Common myeloid progenitor, CD34-positive (primary cell): Measurements from ENCODE around the gene A2ML1.
A peak's percentile ranks its signal among the peaks of the same experiment; 100 is the strongest.

ENCODE experiments used
- CTCF ChIA-PET: fragments of 350-600 bp; sonication (Branson Sonifier 250); formaldehyde crosslinking; loops from one replicate; lab custom pipeline; 2021; ENCODE audit warnings: antibody characterized with exemption; lab: Charles Lee
- POLR2A ChIA-PET: fragments of 350-600 bp; sonication (Branson Sonifier 250); formaldehyde crosslinking; loops from one replicate; lab custom pipeline; 2021; ENCODE audit warnings: antibody characterized with exemption; lab: Charles Lee
- DNase-seq, 3 donors: peaks; one replicate each; pipeline versions ENCODE4 v3.0.0 to v3.0.0-alpha.2; 2013
- H3K27ac ChIP-seq, 2 experiments: 1 replicate in 1 of 2; 2 replicates in 1 of 2; pipeline ENCODE4 v1.7.0; 2013; ENCODE audit warnings: inconsistent platforms in 2 of 2, low read length in 2 of 2, mild to moderate bottlenecking in 2 of 2, low read depth in 1 of 2, moderate library complexity in 1 of 2; ENCODE audit not compliant: severe bottlenecking in 2 of 2, insufficient read depth in 1 of 2, poor library complexity in 1 of 2
- H3K27me3 ChIP-seq, 5 experiments: replicated peaks in 2 of 5; 1 replicate in 3 of 5; 2 replicates in 2 of 5; pipeline versions ENCODE4 v1.6.1 to v1.7.0; 2013; ENCODE audit warnings: low read length in 4 of 5, mild to moderate bottlenecking in 2 of 5, moderate library complexity in 2 of 5, inconsistent platforms in 1 of 5; ENCODE audit not compliant: insufficient read depth in 5 of 5, control insufficient read depth in 4 of 5
- H3K36me3 ChIP-seq, 4 experiments: 1 replicate in 2 of 4; 2 replicates in 2 of 4; pipeline versions ENCODE4 v1.6.1 to v1.7.0; 2013; ENCODE audit warnings: low read length in 3 of 4, control low read depth in 1 of 4, mild to moderate bottlenecking in 1 of 4; ENCODE audit not compliant: control insufficient read depth in 4 of 4, insufficient read depth in 4 of 4
- H3K4me1 ChIP-seq, 4 experiments: 1 replicate in 3 of 4; 2 replicates in 1 of 4; pipeline versions ENCODE4 v1.6.1 to v1.7.1; 2013; ENCODE audit warnings: low read length in 3 of 4, mild to moderate bottlenecking in 3 of 4, control low read depth in 1 of 4, inconsistent platforms in 1 of 4, moderate library complexity in 1 of 4; ENCODE audit not compliant: control insufficient read depth in 4 of 4, insufficient read depth in 4 of 4; ENCODE audit errors: control extremely low read depth in 1 of 4
- H3K4me3 ChIP-seq, 7 experiments: 1 replicate in 4 of 7; 2 replicates in 3 of 7; pipeline versions ENCODE4 v1.5.1 to v1.7.0; 2013; ENCODE audit warnings: mild to moderate bottlenecking in 7 of 7, low read length in 6 of 7, moderate library complexity in 6 of 7, inconsistent platforms in 2 of 7, low read depth in 2 of 7, control low read depth in 1 of 7; ENCODE audit not compliant: insufficient read depth in 4 of 7, control insufficient read depth in 1 of 7; ENCODE audit errors: extremely low read depth in 1 of 7
- H3K9me3 ChIP-seq, 5 experiments: 1 replicate in 4 of 5; 2 replicates in 1 of 5; pipeline versions ENCODE4 v1.6.1 to v1.7.1; 2013; ENCODE audit warnings: low read length in 4 of 5, mild to moderate bottlenecking in 2 of 5, inconsistent platforms in 1 of 5, low read depth in 1 of 5, moderate library complexity in 1 of 5; ENCODE audit not compliant: control insufficient read depth in 4 of 5, insufficient read depth in 2 of 5; ENCODE audit errors: control extremely low read depth in 1 of 5
- WGBS: methylation state at CpG from one replicate; pipeline ENCODE4 v1.1.5; 2013; ENCODE audit not compliant: insufficient coverage; 5-methylcytosine and 5-hydroxymethylcytosine counted together

The A2ML1 gene

DNA sequence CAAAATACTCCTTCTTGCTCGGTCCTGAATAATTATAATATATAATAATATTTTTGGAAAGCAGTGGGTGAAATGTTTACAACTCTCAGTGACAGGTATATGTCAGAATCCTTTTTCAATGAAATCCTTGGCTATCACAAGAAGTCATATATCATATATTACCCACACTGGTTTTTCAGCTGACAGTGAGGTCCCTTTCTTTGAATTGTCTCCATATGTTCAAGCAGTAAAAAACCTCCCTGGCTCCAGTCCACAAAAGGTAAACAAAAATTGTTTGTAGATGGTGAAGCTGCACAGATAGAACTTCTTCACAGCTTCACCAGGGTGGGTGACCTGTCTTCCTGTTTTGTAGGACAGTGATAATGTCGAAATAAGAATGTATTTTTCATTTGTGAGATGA lies 44.0 kb downstream of the A2ML1 start:
- ChIA-PET POLR2A (no interaction called here), CTCF (interaction anchor here (0.6 to 1.3 kb wide), 2 partner anchors 10 to 24 kb away, joined by 3 read pairs; no protein-coding TSS in a partner anchor)

DNA sequence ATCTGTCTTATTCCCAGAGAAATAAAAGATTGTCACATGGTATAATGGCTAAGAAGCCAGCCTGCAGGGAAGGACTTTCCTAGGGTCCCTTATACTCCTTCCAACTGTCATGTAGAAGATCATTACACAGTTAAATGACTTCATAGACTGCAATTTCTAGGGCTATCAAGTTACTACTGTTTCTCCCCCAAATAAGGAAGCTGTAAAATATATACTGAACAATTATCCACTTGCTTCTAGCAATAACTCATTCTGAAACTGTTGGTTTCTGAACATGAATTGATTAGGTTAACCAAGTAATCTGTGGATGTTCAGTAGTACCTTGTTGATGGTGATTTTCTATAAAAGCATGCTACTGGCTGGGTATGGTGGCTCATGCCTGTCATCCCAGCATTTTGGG lies 44.6 kb downstream of the A2ML1 start:
- Histone ChIP-seq H3K9me3 (no peaks in the 10 kb centered on the region), H3K36me3 (no peaks in the 10 kb centered on the region), H3K27ac (no peak overlapping the region), H3K27me3 (no peaks in the 10 kb centered on the region), H3K4me3 (no peak overlapping the region), H3K4me1 (no peaks in the 10 kb centered on the region)
- CTCF ChIA-PET = interaction anchor here (1.3 to 2.3 kb wide), 2 partner anchors 23 to 185 kb away, joined by 3 to 7 read pairs; no protein-coding TSS in a partner anchor
- POLR2A ChIA-PET = no interaction called here
- DNase-seq = no peak

More for the DNA sequence above, 44.0 kb downstream of the A2ML1 start:
- Histone ChIP-seq H3K4me3 (no peak overlapping the region), H3K27me3 (no peaks in the 10 kb centered on the region), H3K4me1 (no peaks in the 10 kb centered on the region), H3K9me3 (no peaks in the 10 kb centered on the region), H3K36me3 (no peaks in the 10 kb centered on the region), H3K27ac (no peak overlapping the region)
- no CpG with 5 or more reads among the region's 2 CpGs for WGBS
- DNase-seq = no peak

- 96% methylated on average over 5 of the region's 6 CpGs for WGBS
- POLR2A ChIA-PET = no interaction called here
- H3K4me3 ChIP-seq = no peak overlapping the region
Measured at GRCh38 chr12:8867786-8868185, 45.4 kb downstream of the A2ML1 start.

GRCh38 chr12:8870586-8870985 lies 48.2 kb downstream of the A2ML1 start:
- CTCF ChIA-PET = interaction anchor here (1.2 kb wide), 1 partner anchor 20 kb away, joined by 3 read pairs; no protein-coding TSS in a partner anchor

More at GRCh38 chr12:8867786-8868185, 45.4 kb downstream of the A2ML1 start:
- H3K4me1 ChIP-seq = no peaks in the 10 kb centered on the region
- H3K36me3 ChIP-seq = no peaks in the 10 kb centered on the region
- CTCF ChIA-PET = interaction anchor here (1.0 to 2.3 kb wide), 2 partner anchors 23 to 186 kb away, joined by 3 to 7 read pairs; no protein-coding TSS in a partner anchor
- H3K27me3 ChIP-seq = no peaks in the 10 kb centered on the region
- no peak for DNase-seq
- no peak overlapping the region for H3K27ac ChIP-seq
- no peaks in the 10 kb centered on the region for H3K9me3 ChIP-seq

GRCh38 chr12:8871068-8871467 lies 48.6 kb downstream of the A2ML1 start:
- Histone ChIP-seq H3K4me1 (no peaks in the 10 kb centered on the region), H3K27me3 (no peaks in the 10 kb centered on the region), H3K4me3 (no peak overlapping the region), H3K9me3 (no peaks in the 10 kb centered on the region), H3K36me3 (no peaks in the 10 kb centered on the region), H3K27ac (no peak overlapping the region)
- POLR2A ChIA-PET = no interaction called here
- CTCF ChIA-PET = no interaction called here
- DNase-seq = no peak

More at GRCh38 chr12:8870586-8870985, 48.2 kb downstream of the A2ML1 start:
- Histone ChIP-seq H3K4me3 (no peak overlapping the region), H3K4me1 (no peaks in the 10 kb centered on the region), H3K36me3 (no peaks in the 10 kb centered on the region), H3K27ac (no peak overlapping the region), H3K9me3 (no peaks in the 10 kb centered on the region), H3K27me3 (no peaks in the 10 kb centered on the region)
- no peak for DNase-seq
- WGBS = no CpG with 5 or more reads among the region's 1 CpG
- POLR2A ChIA-PET = no interaction called here

DNA sequence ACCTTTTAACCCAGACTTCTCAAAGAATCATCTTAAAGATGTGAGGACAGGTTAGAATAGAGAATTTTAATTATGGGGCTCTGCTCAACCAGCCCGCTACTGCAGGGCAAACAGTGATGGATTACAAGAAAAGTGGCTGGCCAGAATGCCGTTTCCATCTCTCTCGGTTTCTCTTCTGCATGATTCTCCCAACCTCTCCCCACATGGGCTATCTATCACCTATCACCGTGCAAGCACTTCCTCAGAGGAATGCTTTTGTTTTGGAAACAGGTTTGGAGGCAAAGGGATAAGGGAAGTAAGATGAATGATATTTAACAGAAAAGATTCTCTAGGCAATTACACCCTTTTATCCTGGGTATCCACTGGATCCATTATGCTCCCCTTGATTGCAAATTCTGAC lies 54.5 kb downstream of the A2ML1 start:
- POLR2A ChIA-PET = interaction anchor here (0.6 kb wide), 1 partner anchor 79 kb away, joined by 3 read pairs; no protein-coding TSS in a partner anchor
- Histone ChIP-seq H3K27me3 (no peaks in the 10 kb centered on the region), H3K9me3 (no peaks in the 10 kb centered on the region), H3K4me1 (no peaks in the 10 kb centered on the region), H3K4me3 (no peak overlapping the region), H3K27ac (no peak overlapping the region), H3K36me3 (no peaks in the 10 kb centered on the region)
- no peak for DNase-seq
- 0% methylated on average over 1 of the region's 4 CpGs for WGBS
- CTCF ChIA-PET = no interaction called here

DNA sequence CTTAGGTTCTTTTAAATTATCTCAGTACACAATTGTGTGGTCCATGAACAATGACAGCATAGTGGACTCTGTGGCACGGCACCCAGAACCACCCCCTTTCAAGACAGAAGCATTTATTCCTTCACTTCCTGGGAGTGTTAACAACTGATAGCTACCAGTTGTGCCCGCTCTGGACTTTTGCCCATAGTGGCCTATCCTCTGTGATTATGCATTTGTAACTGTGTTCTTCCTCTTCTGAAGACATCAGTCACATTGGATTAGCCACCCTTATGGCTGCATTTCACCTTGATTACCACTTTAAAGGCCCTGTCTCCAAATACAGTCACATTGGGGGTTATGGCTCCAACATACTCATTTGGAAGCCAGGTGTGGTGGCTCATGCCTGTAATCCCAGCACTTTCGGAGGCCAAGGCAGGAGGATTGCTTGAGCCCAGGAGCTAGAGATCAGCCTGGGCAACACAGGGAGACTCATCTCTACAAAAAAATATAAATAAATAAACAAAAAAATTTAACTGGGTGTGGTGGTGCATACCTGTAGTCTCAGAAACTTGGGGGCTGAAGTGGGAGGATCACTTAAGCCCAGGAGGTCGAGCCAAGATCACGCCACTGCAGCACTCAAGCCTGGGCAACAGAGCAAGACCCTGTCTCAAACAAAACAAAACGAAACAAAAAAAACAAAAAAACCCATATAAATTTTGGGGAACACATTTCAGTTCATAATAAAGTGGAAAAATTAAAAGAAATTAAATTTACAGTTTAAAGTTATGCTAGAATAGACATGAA lies 64.3 kb downstream of the A2ML1 start:
- Histone ChIP-seq H3K9me3 (peaks cover 0 to 2% (median 0%) of the 10 kb centered on the region in 5 experiments), H3K4me1 (peaks cover 0 to 2% (median 0%) of the 10 kb centered on the region in 4 experiments), H3K4me3 (no peak overlapping the region), H3K27ac (peak overlapping the region in 1 of 2 experiments; percentile 47), H3K36me3 (no peaks in the 10 kb centered on the region), H3K27me3 (no peaks in the 10 kb centered on the region)
- CTCF ChIA-PET = interaction anchor here (1.6 to 2.3 kb wide), 2 partner anchors 30 to 150 kb away, joined by 4 to 6 read pairs; no protein-coding TSS in a partner anchor
- no peak for DNase-seq
- POLR2A ChIA-PET = interaction anchor here (0.6 kb wide), 1 partner anchor 228 kb away, joined by 3 read pairs; no protein-coding TSS in a partner anchor
- WGBS = 100% methylated on average over 2 of the region's 6 CpGs
